AG04449 (cell line): ENCODE data around the gene CLIC5.

Source experiments
- CTCF ChIA-PET: fragments of 350-600 bp; formaldehyde crosslinking; extraction: SDS; loops from one replicate; lab custom pipeline; 2021; ENCODE audit warnings: antibody characterized with exemption; lab: Yijun Ruan, JAX
- POLR2A ChIA-PET: fragments of 400-600, 350-600 bp; formaldehyde crosslinking; extraction: SDS; loops from one replicate; lab custom pipeline; 2020; ENCODE audit warnings: antibody characterized with exemption, inconsistent platforms; lab: Yijun Ruan, JAX
- DNase-seq: peaks from one replicate; pipeline ENCODE4 v3.0.0-alpha.2; 2010; ENCODE audit warnings: low read depth, low spot score
- H3K4me3 ChIP-seq: 2 replicates; pipeline ENCODE4 v1.5.1; 2011; ENCODE audit warnings: low read depth, mild to moderate bottlenecking, control low read depth, low read length
- TF ChIP-seq, protein P1 (sequence below): IDR thresholded peaks from one replicate; pipeline ENCODE4 v1.5.1; 2011; ENCODE audit warnings: mild to moderate bottlenecking, moderate library complexity, low read length, control low read depth, inconsistent platforms; ENCODE audit not compliant: insufficient read depth; ENCODE audit errors: missing control alignments

Gene CLIC5

DNA sequence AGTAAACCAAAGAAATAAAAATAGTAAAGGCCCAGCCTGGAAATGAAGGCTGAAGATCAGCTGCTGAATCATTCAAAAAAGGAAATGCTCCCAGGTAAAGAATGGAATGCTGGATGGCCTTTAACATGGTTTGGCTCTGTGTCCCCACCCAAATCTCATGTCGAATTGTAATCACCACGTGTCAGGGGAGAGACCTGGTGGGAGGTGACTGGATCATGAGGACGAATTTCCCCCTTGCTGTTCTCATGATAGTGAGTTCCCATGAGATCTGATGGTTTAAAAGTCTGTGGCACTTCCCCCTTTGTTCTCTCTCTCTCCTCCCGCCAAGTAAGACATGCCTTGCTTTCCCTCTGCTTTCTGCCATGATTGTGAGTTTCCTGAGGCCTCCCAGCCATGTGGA is 9.9 kb upstream of the CLIC5 start:
- H3K4me3 ChIP-seq: no peak overlapping the region
- POLR2A ChIA-PET: no interaction called here
- CTCF ChIA-PET: no interaction called here
- DNase-seq: no peak
- TF ChIP-seq, protein P1, sequence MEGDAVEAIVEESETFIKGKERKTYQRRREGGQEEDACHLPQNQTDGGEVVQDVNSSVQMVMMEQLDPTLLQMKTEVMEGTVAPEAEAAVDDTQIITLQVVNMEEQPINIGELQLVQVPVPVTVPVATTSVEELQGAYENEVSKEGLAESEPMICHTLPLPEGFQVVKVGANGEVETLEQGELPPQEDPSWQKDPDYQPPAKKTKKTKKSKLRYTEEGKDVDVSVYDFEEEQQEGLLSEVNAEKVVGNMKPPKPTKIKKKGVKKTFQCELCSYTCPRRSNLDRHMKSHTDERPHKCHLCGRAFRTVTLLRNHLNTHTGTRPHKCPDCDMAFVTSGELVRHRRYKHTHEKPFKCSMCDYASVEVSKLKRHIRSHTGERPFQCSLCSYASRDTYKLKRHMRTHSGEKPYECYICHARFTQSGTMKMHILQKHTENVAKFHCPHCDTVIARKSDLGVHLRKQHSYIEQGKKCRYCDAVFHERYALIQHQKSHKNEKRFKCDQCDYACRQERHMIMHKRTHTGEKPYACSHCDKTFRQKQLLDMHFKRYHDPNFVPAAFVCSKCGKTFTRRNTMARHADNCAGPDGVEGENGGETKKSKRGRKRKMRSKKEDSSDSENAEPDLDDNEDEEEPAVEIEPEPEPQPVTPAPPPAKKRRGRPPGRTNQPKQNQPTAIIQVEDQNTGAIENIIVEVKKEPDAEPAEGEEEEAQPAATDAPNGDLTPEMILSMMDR: no peak

DNA sequence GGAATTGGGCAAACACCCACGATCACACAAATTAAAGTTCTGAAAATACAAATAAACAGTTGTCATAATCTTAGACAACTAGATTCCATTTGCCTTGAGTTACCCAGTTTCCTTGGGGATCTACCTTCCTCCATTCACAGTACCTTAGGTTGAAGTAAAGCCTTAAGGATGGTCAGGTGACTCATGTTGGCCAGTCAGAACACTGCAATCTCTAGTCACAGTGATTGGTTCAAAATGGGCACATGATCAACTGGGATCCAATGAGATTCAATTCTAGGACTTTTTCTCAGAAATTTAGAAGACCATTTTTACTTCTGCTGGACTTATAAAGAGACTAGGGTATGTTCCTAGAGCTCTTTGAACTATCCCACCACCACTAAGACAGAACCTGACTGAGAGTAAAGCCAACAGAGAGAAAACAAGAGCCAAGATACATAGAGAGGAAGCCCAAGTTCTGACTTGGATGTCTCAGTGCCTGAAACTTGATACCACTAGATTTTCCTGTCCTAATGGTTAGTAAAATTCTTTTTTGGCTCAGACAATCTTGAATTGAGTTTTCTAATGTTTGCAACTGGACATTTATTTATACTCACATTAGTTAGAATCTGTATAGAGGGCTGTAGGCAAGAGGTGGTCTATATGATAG is 8.6 kb upstream of the CLIC5 start:
- H3K4me3 ChIP-seq: no peak overlapping the region
- TF ChIP-seq, protein P1: no peak
- CTCF ChIA-PET: no interaction called here
- no peak for DNase-seq
- POLR2A ChIA-PET: no interaction called here

DNA sequence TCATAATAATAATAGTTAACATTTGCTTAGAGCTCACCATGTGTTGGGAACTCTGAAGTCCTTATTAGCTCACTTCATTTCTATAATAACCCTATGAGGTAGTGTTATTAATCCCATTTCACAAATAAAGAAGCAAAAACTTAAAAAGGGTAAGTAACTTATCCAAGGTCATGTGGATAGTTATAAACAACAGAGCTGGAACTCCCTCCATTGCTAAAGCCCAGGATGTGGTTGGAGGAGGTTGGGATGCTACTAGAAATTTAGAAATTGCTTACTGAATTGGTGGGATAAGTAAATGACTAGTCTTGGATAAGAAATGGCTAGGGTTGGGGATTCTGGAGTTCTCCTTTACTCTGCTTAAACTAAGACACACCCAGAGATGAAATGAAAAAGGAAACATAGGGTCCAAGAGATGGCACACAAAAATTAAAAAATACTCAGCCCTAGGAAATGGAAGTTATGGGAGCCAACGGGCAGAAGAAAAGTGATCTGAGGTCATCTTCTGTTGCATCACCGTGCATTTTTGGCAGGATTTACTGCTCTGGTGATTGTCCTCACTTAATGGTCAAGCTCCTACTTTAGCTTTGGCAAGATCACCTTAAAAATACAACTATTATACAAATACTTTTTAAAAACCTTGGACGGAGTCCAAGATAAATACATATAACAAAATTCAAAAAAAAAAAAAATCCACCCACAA is 7.7 kb upstream of the CLIC5 start:
- H3K4me3 ChIP-seq: no peak overlapping the region
- TF ChIP-seq, protein P1: no peak
- DNase-seq: no peak
- POLR2A ChIA-PET: no interaction called here
- CTCF ChIA-PET: no interaction called here

DNA sequence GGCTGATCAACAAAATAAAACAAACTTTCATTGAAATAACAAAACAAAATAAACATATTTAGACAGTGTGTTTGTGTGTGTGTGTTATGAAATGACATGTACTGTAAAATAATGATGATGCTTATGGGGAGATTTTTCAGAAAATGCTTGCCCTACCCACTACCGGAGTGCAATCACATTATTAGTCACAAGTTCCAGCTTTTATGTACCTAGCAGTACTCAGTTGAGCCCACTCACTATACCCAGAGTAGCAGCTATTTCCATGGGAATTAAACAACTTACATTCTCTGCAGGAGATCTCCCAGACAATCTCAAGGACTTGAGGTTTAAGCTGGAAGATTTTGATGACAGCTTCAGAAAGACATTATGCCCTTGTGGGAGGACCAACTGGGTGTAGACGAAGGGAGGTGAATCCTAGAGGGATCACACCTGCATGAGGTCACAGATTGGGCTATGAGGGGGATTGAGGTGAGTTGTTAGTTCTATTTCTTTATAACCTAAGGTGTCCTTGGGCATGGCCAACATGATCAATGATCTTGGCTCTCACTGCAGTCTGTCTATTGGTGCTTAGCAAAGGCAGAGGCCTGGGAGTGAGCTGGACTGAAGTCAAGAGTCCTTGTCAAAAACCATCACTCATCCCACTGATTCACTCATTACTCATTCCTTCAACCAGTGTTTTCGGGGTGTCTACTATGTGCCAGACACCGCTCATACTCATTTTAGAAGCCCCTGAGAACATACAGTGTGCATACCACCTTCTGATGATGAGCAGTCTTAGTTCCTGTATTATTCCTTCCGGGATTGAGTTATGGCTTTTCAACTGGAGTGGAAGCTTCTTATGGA is 6.7 kb upstream of the CLIC5 start:
- CTCF ChIA-PET: no interaction called here
- no peak overlapping the region for H3K4me3 ChIP-seq
- POLR2A ChIA-PET: no interaction called here
- TF ChIP-seq, protein P1: no peak
- DNase-seq: no peak

DNA sequence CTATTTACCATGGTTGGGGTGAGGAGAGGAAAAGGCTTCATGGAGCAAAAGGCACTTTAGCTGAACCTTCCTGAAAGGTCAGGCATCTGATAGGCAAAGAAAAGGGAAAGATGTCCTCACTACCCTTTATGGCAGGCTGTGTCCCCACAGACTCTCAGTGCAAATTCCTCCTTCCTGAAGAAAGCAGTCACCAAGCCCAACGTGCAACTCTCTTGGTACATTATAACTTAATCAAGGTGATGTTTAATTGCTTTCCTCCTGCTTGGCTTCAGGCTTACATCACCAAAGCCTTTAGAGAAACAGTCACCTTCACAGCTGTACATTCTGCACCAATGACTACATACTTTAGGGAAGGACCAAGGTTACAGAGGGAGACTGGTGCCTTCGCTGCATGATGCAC is 2.1 kb upstream of the CLIC5 start:
- H3K4me3 ChIP-seq: no peak overlapping the region
- TF ChIP-seq, protein P1: no peak
- ChIA-PET CTCF (interaction anchor here (1.0 kb wide), 1 partner anchor 11 kb away, joined by 3 read pairs; no protein-coding TSS in a partner anchor), POLR2A (no interaction called here)
- DNase-seq: no peak
